Epithelial cell of proximal tubule (primary cell): Measurements from ENCODE around the gene PRKAR2A. TPM values are rescaled to one million over a fixed set of nuclear protein-coding genes. Genes with fewer than 3 reads are reported as not detected.
A peak's percentile ranks its signal among the peaks of the same experiment; 100 is the strongest.

Experiments used
- DNase-seq: peaks from one replicate; pipeline ENCODE4 v3.0.0-alpha.2; 2011; ENCODE audit warnings: low read depth
- H3K4me3 ChIP-seq: 2 replicates; pipeline ENCODE4 v1.5.1; 2011; ENCODE audit warnings: low read depth, mild to moderate bottlenecking, low read length
- CTCF ChIP-seq: conservative IDR thresholded peaks from 2 replicates; pipeline ENCODE4 v1.5.1; 2012; ENCODE audit warnings: low read depth, mild to moderate bottlenecking, low read length
- total RNA-seq: library from RNA; depleted of rRNA; stranded (reverse); fragments of >200 nt; gene quantifications from 2 replicates; pipeline ENCODE4 v1.2.3, GENCODE V29; 2015

PRKAR2A gene
- total RNA-seq, 1 donor from 2014 or later, result 23.5 TPM

- no peak for TF ChIP-seq CTCF
- DNase-seq, result no peak
- H3K4me3 ChIP-seq, result no peak overlapping the region
Observed at GRCh38 chr3:48708481-48708889, 139.2 kb downstream of the PRKAR2A start.

GRCh38 chr3:48707157-48707556 lies 140.5 kb downstream of the PRKAR2A start:
- TF ChIP-seq CTCF, result no peak
- no peak for DNase-seq
- H3K4me3 ChIP-seq, result no peak overlapping the region

- H3K4me3 ChIP-seq, result no peak overlapping the region
- DNase-seq, result no peak
- TF ChIP-seq CTCF, result no peak
Observed at GRCh38 chr3:48702320-48702920, 145.3 kb downstream of the PRKAR2A start.

GRCh38 chr3:48700731-48701405 lies 146.8 kb downstream of the PRKAR2A start:
- DNase-seq, result no peak
- TF ChIP-seq CTCF, result no peak
- H3K4me3 ChIP-seq, result no peak overlapping the region

- no peak for DNase-seq
- H3K4me3 ChIP-seq, result no peak overlapping the region
- no peak for TF ChIP-seq CTCF
Observed at GRCh38 chr3:48698891-48699290, 148.8 kb downstream of the PRKAR2A start.

- no peak for DNase-seq
- H3K4me3 ChIP-seq, result no peak overlapping the region
- peak; percentile 12 for TF ChIP-seq CTCF
Observed at GRCh38 chr3:48697952-48698351, 149.7 kb downstream of the PRKAR2A start.

GRCh38 chr3:48696601-48697000 lies 151.1 kb downstream of the PRKAR2A start:
- DNase-seq, result no peak
- TF ChIP-seq CTCF, result no peak
- H3K4me3 ChIP-seq, result no peak overlapping the region
